Measurements from ENCODE around the gene IMPG2. TPM values are rescaled to one million over a fixed set of nuclear protein-coding genes. Genes with fewer than 3 reads are reported as not detected.

IMPG2 gene
- total RNA-seq, 6 experiments from 2014 or later = 0.05 to 0.12 (median 0.09) TPM

- no peak for ATAC-seq
- H3K9me3 ChIP-seq = no peaks in the 10 kb centered on the region
- H3K4me1 ChIP-seq = no peaks in the 10 kb centered on the region
- intact Hi-C loops (cut with DNase I) = no loop called here
- H3K4me3 ChIP-seq = no peak overlapping the region
- TF ChIP-seq CTCF (IDR thresholded peaks at IDR 0.05) (no peak), POLR2A (IDR thresholded peaks at IDR 0.05) (no peak)
- no peak for DNase-seq
- no peaks in the 10 kb centered on the region for H3K36me3 ChIP-seq
- H3K27me3 ChIP-seq = no peaks in the 10 kb centered on the region
- H3K27ac ChIP-seq = no peak overlapping the region
Observed at GRCh38 chr3:101266071-101266470, 54.3 kb downstream of the IMPG2 start.

GRCh38 chr3:101262393-101263240, 57.8 kb downstream of the IMPG2 start:
- TF ChIP-seq CTCF (IDR thresholded peaks at IDR 0.05) = no peak
- TF ChIP-seq POLR2A (IDR thresholded peaks at IDR 0.05) = no peak
- Histone ChIP-seq H3K27ac (no peak overlapping the region), H3K4me1 (no peaks in the 10 kb centered on the region), H3K9me3 (no peaks in the 10 kb centered on the region), H3K36me3 (no peaks in the 10 kb centered on the region), H3K27me3 (no peaks in the 10 kb centered on the region), H3K4me3 (no peak overlapping the region)
- DNase-seq (no peak), ATAC-seq (no peak)
- intact Hi-C loops (cut with DNase I) = no loop called here

- H3K4me3 ChIP-seq = no peak overlapping the region
- no peak overlapping the region for H3K27ac ChIP-seq
- no peaks in the 10 kb centered on the region for H3K27me3 ChIP-seq
- ATAC-seq (no peak), DNase-seq (no peak)
- no peaks in the 10 kb centered on the region for H3K36me3 ChIP-seq
- H3K4me1 ChIP-seq = no peaks in the 10 kb centered on the region
- intact Hi-C loops (cut with DNase I) = no loop called here
- no peak for TF ChIP-seq CTCF (IDR thresholded peaks at IDR 0.05)
- no peak for TF ChIP-seq POLR2A (IDR thresholded peaks at IDR 0.05)
- no peaks in the 10 kb centered on the region for H3K9me3 ChIP-seq
Observed at GRCh38 chr3:101261506-101261905, 58.9 kb downstream of the IMPG2 start.

GRCh38 chr3:101259485-101260341, 60.7 kb downstream of the IMPG2 start:
- ATAC-seq (no peak), DNase-seq (no peak)
- H3K9me3 ChIP-seq = no peaks in the 10 kb centered on the region
- H3K27me3 ChIP-seq = no peaks in the 10 kb centered on the region
- no peaks in the 10 kb centered on the region for H3K4me1 ChIP-seq
- intact Hi-C loops (cut with DNase I) = no loop called here
- no peaks in the 10 kb centered on the region for H3K36me3 ChIP-seq
- H3K27ac ChIP-seq = no peak overlapping the region
- H3K4me3 ChIP-seq = no peak overlapping the region
- TF ChIP-seq CTCF (IDR thresholded peaks at IDR 0.05) = no peak
- no peak for TF ChIP-seq POLR2A (IDR thresholded peaks at IDR 0.05)
- WGBS (ENCODE audit: insufficient coverage, low coverage, low lambda C conversion rate, missing lambda C conversion rate) = 75% methylated on average over 4 of the region's 4 CpGs

Data from right lobe of liver (tissue), 6 donors.